GM06990 (cell line): Measurements from ENCODE around the gene LCNL1.

Source experiments
- DNase-seq: peaks from one replicate; pipeline ENCODE4 v3.0.0-alpha.2; 2011; ENCODE audit not compliant: insufficient read length; ENCODE audit errors: extremely low read depth
- H3K27me3 ChIP-seq: replicated peaks from 2 replicates; pipeline ENCODE4 v1.6.0; 2011; ENCODE audit warnings: low read length; ENCODE audit not compliant: control insufficient read depth, insufficient read depth
- H3K36me3 ChIP-seq: 2 replicates; pipeline ENCODE4 v1.5.1; 2011; ENCODE audit warnings: low read length; ENCODE audit not compliant: control insufficient read depth, insufficient read depth
- H3K4me3 ChIP-seq: replicated peaks from 2 replicates; pipeline ENCODE4 v1.5.1; 2011; ENCODE audit warnings: low read depth, mild to moderate bottlenecking, control low read depth, low read length
- CTCF ChIP-seq: IDR thresholded peaks from 2 replicates; pipeline ENCODE4 v1.5.1; 2011; ENCODE audit warnings: low read length, control low read depth, mild to moderate bottlenecking, inconsistent platforms; ENCODE audit not compliant: insufficient read depth, poor library complexity, severe bottlenecking

The LCNL1 gene

GRCh38 chr9:137009938-137010732, 27.3 kb downstream of the LCNL1 start:
- H3K27me3 ChIP-seq, result no peaks in the 10 kb centered on the region
- no peak for DNase-seq

GRCh38 chr9:137011156-137011555, 28.4 kb downstream of the LCNL1 start:
- DNase-seq, result no peak
- no peaks in the 10 kb centered on the region for H3K27me3 ChIP-seq
- no peaks in the 10 kb centered on the region for H3K36me3 ChIP-seq
- TF ChIP-seq CTCF, result no peak
- H3K4me3 ChIP-seq, result no peak overlapping the region

More at GRCh38 chr9:137009938-137010732, 27.3 kb downstream of the LCNL1 start:
- no peaks in the 10 kb centered on the region for H3K36me3 ChIP-seq
- TF ChIP-seq CTCF, result no peak
- H3K4me3 ChIP-seq, result no peak overlapping the region

GRCh38 chr9:137011907-137012675, 29.3 kb downstream of the LCNL1 start:
- no peaks in the 10 kb centered on the region for H3K36me3 ChIP-seq
- TF ChIP-seq CTCF, result no peak
- H3K4me3 ChIP-seq, result no peak overlapping the region
- H3K27me3 ChIP-seq, result no peaks in the 10 kb centered on the region
- DNase-seq, result no peak

GRCh38 chr9:137012694-137013570, 30.1 kb downstream of the LCNL1 start:
- DNase-seq, result no peak
- Histone ChIP-seq H3K4me3 (no peak overlapping the region), H3K36me3 (no peaks in the 10 kb centered on the region), H3K27me3 (no peaks in the 10 kb centered on the region)
- TF ChIP-seq CTCF, result no peak

GRCh38 chr9:137013571-137013940, 30.8 kb downstream of the LCNL1 start:
- no peak for DNase-seq
- TF ChIP-seq CTCF, result no peak
- no peaks in the 10 kb centered on the region for H3K27me3 ChIP-seq
- no peaks in the 10 kb centered on the region for H3K36me3 ChIP-seq
- H3K4me3 ChIP-seq, result no peak overlapping the region
